Natural killer cell (primary cell): ENCODE results near the gene KRTAP13-1. TPM values are rescaled to one million over a fixed set of nuclear protein-coding genes. Genes with fewer than 3 reads are reported as not detected.

Experiments
- ATAC-seq, 3 donors: fragments of 150-1000 bp in 2 of 3; fragments of 200-7000 bp in 1 of 3; cut with Tn5 transposase; 1 replicate in 1 of 3; 2 replicates in 2 of 3; pipeline ENCODE4 v1.10.0; 2021; ENCODE audit warnings: mild to moderate bottlenecking in 2 of 3, moderate library complexity in 2 of 3
- DNase-seq, 2 donors: peaks; one replicate each; pipeline versions ENCODE4 v3.0.0 to v3.0.0-alpha.2; 2013 to 2021; ENCODE audit warnings: mixed read lengths in 1 of 2
- H3K27ac ChIP-seq: one replicate; pipeline ENCODE4 v1.5.1; 2013; ENCODE audit warnings: mild to moderate bottlenecking, low read length
- H3K27me3 ChIP-seq: one replicate; pipeline ENCODE4 v1.6.1; 2013; ENCODE audit warnings: low read length; ENCODE audit not compliant: control insufficient read depth, insufficient read depth
- H3K36me3 ChIP-seq: one replicate; pipeline ENCODE4 v1.6.1; 2013; ENCODE audit warnings: low read length; ENCODE audit not compliant: control insufficient read depth, insufficient read depth
- H3K4me1 ChIP-seq: one replicate; pipeline ENCODE4 v1.6.1; 2013; ENCODE audit warnings: low read length; ENCODE audit not compliant: control insufficient read depth, insufficient read depth
- H3K4me3 ChIP-seq: one replicate; pipeline ENCODE4 v1.5.1; 2013; ENCODE audit warnings: low read length
- H3K9me3 ChIP-seq: one replicate; pipeline ENCODE4 v1.6.1; 2013; ENCODE audit warnings: low read length; ENCODE audit not compliant: control insufficient read depth, insufficient read depth
- H3K27ac Mint-ChIP-seq, 2 donors: one replicate each; pipeline ENCODE4 v1.8.0; 2022; ENCODE audit warnings: mild to moderate bottlenecking in 2 of 2, mixed read lengths in 2 of 2, moderate library complexity in 1 of 2
- H3K27me3 Mint-ChIP-seq, 2 donors: one replicate each; pipeline ENCODE4 v1.8.0; 2022; ENCODE audit warnings: low read depth in 2 of 2, mixed read lengths in 2 of 2
- H3K36me3 Mint-ChIP-seq: one replicate; pipeline ENCODE4 v1.8.0; 2022; ENCODE audit warnings: mixed read lengths
- H3K4me1 Mint-ChIP-seq, 2 donors: one replicate each; pipeline ENCODE4 v1.8.0; 2022; ENCODE audit warnings: mixed read lengths in 2 of 2
- H3K4me3 Mint-ChIP-seq: one replicate; pipeline ENCODE4 v1.8.0; 2022; ENCODE audit warnings: mild to moderate bottlenecking, moderate library complexity, mixed read lengths
- H3K9me3 Mint-ChIP-seq, 2 donors: one replicate each; pipeline ENCODE4 v1.8.0; 2022; ENCODE audit warnings: mixed read lengths in 2 of 2
- CTCF ChIP-seq: fragments of 200-600 bp; IDR thresholded peaks from one replicate; pipeline ENCODE4 v1.8.0; 2022; ENCODE audit warnings: antibody characterized with exemption
- WGBS: methylation state at CpG from one replicate; pipeline ENCODE4 v1.1.7; 2013; ENCODE audit warnings: missing lambda C conversion rate; ENCODE audit not compliant: insufficient coverage; 5-methylcytosine and 5-hydroxymethylcytosine counted together
- intact Hi-C: fragments of 100-400 bp; cut with micrococcal nuclease; formaldehyde crosslinking; loops from one replicate; pipeline ENCODE4 v1.14.2; 2022
- total RNA-seq, 4 donors: library from RNA; stranded (reverse); fragments of 120-200 nt in 1 of 4; gene quantifications; one replicate each; pipeline versions ENCODE4 v1.2.3 to v1.2.4, GENCODE V29; 2013 to 2022

The KRTAP13-1 gene
- total RNA-seq, 3 donors from 2014 or later (not counting 1 experiment from before 2014, with no cell fraction given) = not detected

GRCh38 chr21:30426731-30427130, 30.9 kb downstream of the KRTAP13-1 start:
- Histone ChIP-seq H3K27ac (no peak overlapping the region), H3K27me3 (no peaks in the 10 kb centered on the region), H3K36me3 (no peaks in the 10 kb centered on the region), H3K4me3 (no peak overlapping the region), H3K4me1 (no peaks in the 10 kb centered on the region), H3K9me3 (no peaks in the 10 kb centered on the region)
- intact Hi-C loops = no loop called here
- ATAC-seq (no peak), DNase-seq (no peak)
- Mint-ChIP-seq H3K9me3 (peaks cover 2 to 4% of the 10 kb centered on the region in 2 donors), H3K4me1 (no peaks in the 10 kb centered on the region), H3K4me3 (no peak overlapping the region), H3K27ac (no peak overlapping the region), H3K27me3 (no peaks in the 10 kb centered on the region), H3K36me3 (no peaks in the 10 kb centered on the region)
- 72% methylated on average over 3 of the region's 3 CpGs for WGBS
- TF ChIP-seq CTCF = no peak

GRCh38 chr21:30430170-30430655, 34.4 kb downstream of the KRTAP13-1 start, which contains the start of gene KRTAP13-4:
Gene KRTAP13-4 (plus strand): TSS chr21:30430220. CDS start chr21:30430276, 56 bp downstream.
- intact Hi-C loops = no loop called here
- DNase-seq = no peak
- H3K4me1 ChIP-seq = no peaks in the 10 kb centered on the region
- no peaks in the 10 kb centered on the region for H3K9me3 ChIP-seq
- H3K27ac Mint-ChIP-seq = no peak within 1 kb of the TSS
- H3K9me3 Mint-ChIP-seq = peaks cover 0 to 4% of the 10 kb centered on the region in 2 donors
- H3K36me3 Mint-ChIP-seq = no peaks in the 10 kb centered on the region
- H3K4me3 Mint-ChIP-seq = no peak within 1 kb of the TSS
- no peaks in the 10 kb centered on the region for H3K36me3 ChIP-seq
- 71% methylated on average over 9 of the region's 9 CpGs for WGBS
- no peaks in the 10 kb centered on the region for H3K4me1 Mint-ChIP-seq
- no peak for TF ChIP-seq CTCF
- H3K27me3 Mint-ChIP-seq = no peaks in the 10 kb centered on the region
- H3K4me3 ChIP-seq = no peak within 1 kb of the TSS
- no peak within 1 kb of the TSS for H3K27ac ChIP-seq
- H3K27me3 ChIP-seq = no peaks in the 10 kb centered on the region
- no peak for ATAC-seq

GRCh38 chr21:30434033-30434631, 38.3 kb downstream of the KRTAP13-1 start:
- no peak for TF ChIP-seq CTCF
- no peak overlapping the region for H3K27ac Mint-ChIP-seq
- Histone ChIP-seq H3K36me3 (no peaks in the 10 kb centered on the region), H3K4me3 (no peak overlapping the region), H3K9me3 (no peaks in the 10 kb centered on the region), H3K27me3 (no peaks in the 10 kb centered on the region), H3K27ac (no peak overlapping the region), H3K4me1 (no peaks in the 10 kb centered on the region)
- H3K4me3 Mint-ChIP-seq = no peak overlapping the region
- H3K27me3 Mint-ChIP-seq = no peaks in the 10 kb centered on the region
- H3K9me3 Mint-ChIP-seq = peaks cover 2 to 9% of the 10 kb centered on the region in 2 donors
- intact Hi-C loops = no loop called here
- no peaks in the 10 kb centered on the region for H3K4me1 Mint-ChIP-seq
- no peaks in the 10 kb centered on the region for H3K36me3 Mint-ChIP-seq
- whole genome bisulfite sequencing = 36% methylated on average over 7 of the region's 10 CpGs
- ATAC-seq (no peak), DNase-seq (peak in 1 of 2 donors; percentile 11)
